PFSK-1 (cell line): Measurements from ENCODE around the gene ZNF665.

Experiments
- FOXP2 ChIP-seq: optimal IDR thresholded peaks from 2 replicates; pipeline ENCODE3; 2011; ENCODE audit warnings: borderline replicate concordance, control low read depth, inconsistent platforms; ENCODE audit not compliant: insufficient read depth; ENCODE audit errors: extremely low read length, extremely low read depth
- POLR2AphosphoS5 ChIP-seq: IDR thresholded peaks from 2 replicates; pipeline ENCODE4 v1.6.1; 2012; ENCODE audit warnings: low read depth, mild to moderate bottlenecking, control low read depth, low read length, moderate library complexity
- SIN3A ChIP-seq: IDR thresholded peaks from 2 replicates; pipeline ENCODE4 v1.6.1; 2012; ENCODE audit warnings: mild to moderate bottlenecking, low read length, moderate library complexity, borderline replicate concordance; ENCODE audit not compliant: insufficient read depth
- TAF1 ChIP-seq: IDR thresholded peaks from 2 replicates; pipeline ENCODE4 v1.6.1; 2012; ENCODE audit warnings: low read length, control low read depth, borderline replicate concordance; ENCODE audit not compliant: insufficient read depth
- TF ChIP-seq, protein P1 (sequence below), 2 experiments: IDR thresholded peaks; 2 replicates each; pipeline versions ENCODE4 v1.6.1 to v1.8.0; 2011 to 2012; ENCODE audit warnings: low read depth in 2 of 2, low read length in 2 of 2, control low read depth in 1 of 2, inconsistent platforms in 1 of 2, mild to moderate bottlenecking in 1 of 2, moderate library complexity in 1 of 2; ENCODE audit not compliant: insufficient read depth in 1 of 2

ZNF665 gene

DNA sequence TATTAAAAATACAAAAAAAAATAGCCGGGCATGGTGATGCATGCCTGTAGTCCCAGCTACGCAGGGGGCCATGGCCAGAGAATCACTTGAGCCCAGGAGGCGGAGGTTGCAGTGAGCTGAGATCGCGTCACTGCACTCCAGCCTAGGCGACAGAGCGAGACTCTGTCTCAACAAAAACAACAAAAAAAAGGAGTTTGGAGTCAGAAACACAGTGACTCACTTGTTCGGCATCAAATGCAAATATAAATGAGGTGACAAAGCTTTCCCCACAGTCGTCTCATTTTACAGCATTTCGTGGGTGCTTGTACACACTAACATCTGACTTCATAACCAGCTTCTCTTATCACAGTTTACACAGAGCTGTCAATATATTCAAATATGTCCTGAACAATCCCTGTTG, 11.0 kb downstream of the ZNF665 start:
- TF ChIP-seq, protein P1, sequence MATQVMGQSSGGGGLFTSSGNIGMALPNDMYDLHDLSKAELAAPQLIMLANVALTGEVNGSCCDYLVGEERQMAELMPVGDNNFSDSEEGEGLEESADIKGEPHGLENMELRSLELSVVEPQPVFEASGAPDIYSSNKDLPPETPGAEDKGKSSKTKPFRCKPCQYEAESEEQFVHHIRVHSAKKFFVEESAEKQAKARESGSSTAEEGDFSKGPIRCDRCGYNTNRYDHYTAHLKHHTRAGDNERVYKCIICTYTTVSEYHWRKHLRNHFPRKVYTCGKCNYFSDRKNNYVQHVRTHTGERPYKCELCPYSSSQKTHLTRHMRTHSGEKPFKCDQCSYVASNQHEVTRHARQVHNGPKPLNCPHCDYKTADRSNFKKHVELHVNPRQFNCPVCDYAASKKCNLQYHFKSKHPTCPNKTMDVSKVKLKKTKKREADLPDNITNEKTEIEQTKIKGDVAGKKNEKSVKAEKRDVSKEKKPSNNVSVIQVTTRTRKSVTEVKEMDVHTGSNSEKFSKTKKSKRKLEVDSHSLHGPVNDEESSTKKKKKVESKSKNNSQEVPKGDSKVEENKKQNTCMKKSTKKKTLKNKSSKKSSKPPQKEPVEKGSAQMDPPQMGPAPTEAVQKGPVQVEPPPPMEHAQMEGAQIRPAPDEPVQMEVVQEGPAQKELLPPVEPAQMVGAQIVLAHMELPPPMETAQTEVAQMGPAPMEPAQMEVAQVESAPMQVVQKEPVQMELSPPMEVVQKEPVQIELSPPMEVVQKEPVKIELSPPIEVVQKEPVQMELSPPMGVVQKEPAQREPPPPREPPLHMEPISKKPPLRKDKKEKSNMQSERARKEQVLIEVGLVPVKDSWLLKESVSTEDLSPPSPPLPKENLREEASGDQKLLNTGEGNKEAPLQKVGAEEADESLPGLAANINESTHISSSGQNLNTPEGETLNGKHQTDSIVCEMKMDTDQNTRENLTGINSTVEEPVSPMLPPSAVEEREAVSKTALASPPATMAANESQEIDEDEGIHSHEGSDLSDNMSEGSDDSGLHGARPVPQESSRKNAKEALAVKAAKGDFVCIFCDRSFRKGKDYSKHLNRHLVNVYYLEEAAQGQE (IDR thresholded peaks at IDR 0.05; ENCODE audit: insufficient read depth in 1 of 2, low read depth in 2 of 2, low read length in 2 of 2): no peak
- TF ChIP-seq POLR2AphosphoS5 (no peak), TAF1 (no peak), SIN3A (no peak), FOXP2 (no peak)

DNA sequence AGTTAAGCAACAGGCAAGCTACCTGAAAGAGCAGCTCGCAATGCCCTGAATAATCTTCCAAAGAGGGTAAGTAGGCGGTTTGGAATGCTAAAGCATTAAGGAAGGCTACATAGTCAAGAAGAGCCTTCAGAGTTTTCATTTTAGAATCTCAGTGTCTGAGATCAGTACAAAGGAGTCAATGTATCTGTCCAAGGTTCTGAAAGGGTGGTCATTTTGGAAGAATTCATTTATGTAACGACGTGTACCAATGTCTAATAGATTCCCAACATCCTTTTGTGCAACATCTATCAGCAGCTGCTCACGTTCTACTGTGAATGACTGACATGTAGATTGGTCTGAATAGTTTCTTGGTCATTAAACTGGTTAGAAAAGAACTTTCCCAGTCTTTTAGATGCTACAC, 15.2 kb downstream of the ZNF665 start:
- TF ChIP-seq FOXP2: no peak
- TF ChIP-seq, protein P1 (IDR thresholded peaks at IDR 0.05; ENCODE audit: insufficient read depth in 1 of 2, low read depth in 2 of 2, low read length in 2 of 2): peak in 1 of 2 experiments; percentile 67; a peak in 2 of 4 replicates
- no peak for TF ChIP-seq TAF1
- TF ChIP-seq SIN3A: no peak

DNA sequence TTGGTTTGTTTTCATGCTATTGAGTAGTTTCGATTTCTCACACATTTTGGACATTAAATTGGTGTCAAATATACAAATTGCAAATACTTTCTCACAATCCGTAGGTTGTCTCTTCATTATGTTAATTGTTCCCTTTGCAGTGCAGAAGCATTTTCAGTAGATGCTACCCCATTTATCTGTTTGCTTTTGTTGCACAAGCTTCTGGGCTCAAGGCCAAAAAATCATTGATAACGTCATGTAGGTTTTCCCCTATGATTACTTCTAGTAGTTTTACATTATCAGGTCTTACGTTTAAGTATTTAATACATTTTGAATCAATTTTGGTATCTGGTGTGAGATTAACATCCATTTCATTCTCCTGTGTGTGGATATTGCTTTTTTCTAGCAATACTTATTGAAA, 20.3 kb downstream of the ZNF665 start:
- no peak for TF ChIP-seq SIN3A
- TF ChIP-seq, protein P1 (IDR thresholded peaks at IDR 0.05; ENCODE audit: insufficient read depth in 1 of 2, low read depth in 2 of 2, low read length in 2 of 2): no peak

DNA sequence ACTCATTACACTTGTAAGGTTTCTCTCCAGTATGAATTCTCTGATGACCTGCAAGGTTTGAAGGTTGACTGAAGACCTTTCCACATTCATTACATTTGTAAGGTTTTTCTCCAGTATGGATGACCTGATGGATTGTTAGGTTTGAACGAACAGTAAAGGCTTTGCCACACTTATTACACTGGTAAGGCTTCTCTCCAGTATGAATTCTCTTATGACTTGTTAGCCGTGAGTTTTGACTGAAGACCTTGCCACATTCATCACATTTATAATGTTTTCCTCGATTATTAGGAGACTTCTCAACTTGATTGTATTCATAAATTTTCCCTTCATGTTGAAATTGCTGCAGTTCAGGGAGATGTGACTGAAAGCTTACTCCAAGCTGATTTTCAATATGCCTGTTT, 27.5 kb downstream of the ZNF665 start:
- no peak for TF ChIP-seq POLR2AphosphoS5
- TF ChIP-seq TAF1: no peak
- TF ChIP-seq, protein P1 (IDR thresholded peaks at IDR 0.05; ENCODE audit: insufficient read depth in 1 of 2, low read depth in 2 of 2, low read length in 2 of 2): no peak
- no peak for TF ChIP-seq FOXP2
- no peak for TF ChIP-seq SIN3A

DNA sequence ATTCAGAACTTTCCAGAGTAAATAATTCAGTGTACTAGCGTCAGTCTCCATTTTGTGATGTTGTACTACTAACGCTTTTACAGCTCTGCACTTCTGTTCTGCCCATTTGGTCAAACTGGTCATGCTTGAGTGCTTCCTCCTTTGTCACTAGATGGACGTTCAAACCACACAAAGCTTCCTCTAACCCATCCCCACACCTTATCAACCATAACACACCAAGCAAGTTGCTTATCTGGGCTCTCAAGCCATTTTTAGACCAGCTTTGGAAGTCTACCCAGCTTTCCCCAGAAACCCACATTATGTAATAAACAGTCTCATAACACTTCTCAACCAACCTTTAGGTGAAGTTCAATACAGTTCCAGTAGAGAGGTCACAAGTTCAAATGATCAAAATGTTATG, 32.0 kb downstream of the ZNF665 start:
- TF ChIP-seq FOXP2 (no peak), SIN3A (no peak), TAF1 (no peak), POLR2AphosphoS5 (no peak)
- TF ChIP-seq, protein P1 (IDR thresholded peaks at IDR 0.05; ENCODE audit: insufficient read depth in 1 of 2, low read depth in 2 of 2, low read length in 2 of 2): no peak
